Measurements from ENCODE around the gene CLIP1. TPM values are rescaled to one million over a fixed set of nuclear protein-coding genes. Genes with fewer than 3 reads are reported as not detected.
"Not testable (repeated sequence)": the region's sequence is repeated elsewhere in the genome, so short reads cannot be mapped to it uniquely, and the experiment has no call there.

CLIP1 gene
- polyA plus RNA-seq (ENCODE audit: insufficient read depth in 1 of 5, insufficient read length in 5 of 5, low replicate concordance in 1 of 5), result 10 to 100 TPM; 24.4 to 33.6 (median 31.2) TPM
- long read RNA-seq, donor 1, partial matches to known transcripts, result 5 of 9 reads
- long read RNA-seq, donor 1, other reads (novel, unspliced or antisense), result 0 of 9 reads
- long read RNA-seq, donor 2, full-length matches to known transcripts, result 3 of 3 reads
- long read RNA-seq, donor 2, partial matches to known transcripts, result 0 of 3 reads
- long read RNA-seq, donor 2, other reads (novel, unspliced or antisense), result 0 of 3 reads
- long read RNA-seq, donor 3, partial matches to known transcripts, result 0 of 2 reads
- long read RNA-seq, donor 3, other reads (novel, unspliced or antisense), result 0 of 2 reads
- long read RNA-seq, donor 4, partial matches to known transcripts, result 0 of 3 reads
- long read RNA-seq, donor 4, other reads (novel, unspliced or antisense), result 0 of 3 reads
- long read RNA-seq, donor 5, partial matches to known transcripts, result 7 of 7 reads
- long read RNA-seq, donor 5, other reads (novel, unspliced or antisense), result 0 of 7 reads
- long read RNA-seq, donor 6, result 0 reads
- long read RNA-seq, donor 7, full-length matches to known transcripts, result 3 of 3 reads
- long read RNA-seq, donor 7, partial matches to known transcripts, result 0 of 3 reads
- long read RNA-seq, donor 7, other reads (novel, unspliced or antisense), result 0 of 3 reads
- long read RNA-seq, donor 8, partial matches to known transcripts, result 0 of 1 reads
- long read RNA-seq, donor 8, other reads (novel, unspliced or antisense), result 0 of 1 reads

DNA sequence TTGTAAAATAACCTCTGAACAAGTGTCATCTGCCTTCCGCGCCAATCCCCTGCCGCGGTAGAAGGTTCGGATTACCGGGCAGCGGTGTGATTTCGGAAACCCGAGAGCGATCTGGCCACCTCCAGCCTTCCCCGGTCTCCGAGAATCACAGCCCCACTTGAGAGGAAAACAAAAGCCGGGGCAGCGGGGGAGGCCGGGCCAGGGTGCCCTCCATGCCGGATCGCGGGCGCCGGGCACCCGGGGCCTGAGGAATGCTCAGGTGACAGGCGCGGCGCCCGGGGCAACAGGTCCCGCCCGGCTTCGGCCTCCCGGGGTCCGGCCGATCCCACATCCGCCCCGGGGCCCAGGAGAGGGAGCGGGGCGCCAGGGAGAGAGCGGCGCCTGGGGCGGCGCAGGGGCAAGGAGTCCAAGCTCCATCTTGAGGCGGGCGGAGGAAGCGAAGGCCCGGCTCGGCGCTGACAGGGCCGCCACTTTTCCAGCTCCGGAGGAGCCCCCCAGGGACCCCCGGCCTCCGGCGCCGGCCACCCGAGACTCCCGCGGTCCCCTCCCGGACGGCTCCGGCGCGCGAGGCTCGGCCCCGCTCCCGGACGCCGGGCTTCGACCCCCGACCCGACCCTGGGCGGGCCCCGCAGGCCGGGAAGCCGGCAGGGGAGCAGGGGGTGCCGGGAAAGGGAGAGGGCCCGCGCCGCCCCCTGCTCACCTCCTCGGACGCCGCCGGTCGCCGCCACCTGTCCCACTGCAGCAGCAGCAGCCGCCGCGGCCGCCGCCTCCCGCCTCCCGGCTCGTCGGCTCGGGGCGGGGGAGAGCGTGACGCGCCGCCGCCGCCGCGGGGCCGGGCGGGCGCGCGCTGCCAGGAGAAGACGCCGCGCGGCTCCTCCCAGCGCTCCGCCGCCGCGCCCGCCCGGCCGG lies at the start of gene CLIP1:
TSS of gene CLIP1 (minus strand) at position 849 of the 909 bp plus-strand sequence. CDS start 42,217 bp downstream, outside the sequence.
- peak; percentile 50 to 67 for DNase-seq

DNA sequence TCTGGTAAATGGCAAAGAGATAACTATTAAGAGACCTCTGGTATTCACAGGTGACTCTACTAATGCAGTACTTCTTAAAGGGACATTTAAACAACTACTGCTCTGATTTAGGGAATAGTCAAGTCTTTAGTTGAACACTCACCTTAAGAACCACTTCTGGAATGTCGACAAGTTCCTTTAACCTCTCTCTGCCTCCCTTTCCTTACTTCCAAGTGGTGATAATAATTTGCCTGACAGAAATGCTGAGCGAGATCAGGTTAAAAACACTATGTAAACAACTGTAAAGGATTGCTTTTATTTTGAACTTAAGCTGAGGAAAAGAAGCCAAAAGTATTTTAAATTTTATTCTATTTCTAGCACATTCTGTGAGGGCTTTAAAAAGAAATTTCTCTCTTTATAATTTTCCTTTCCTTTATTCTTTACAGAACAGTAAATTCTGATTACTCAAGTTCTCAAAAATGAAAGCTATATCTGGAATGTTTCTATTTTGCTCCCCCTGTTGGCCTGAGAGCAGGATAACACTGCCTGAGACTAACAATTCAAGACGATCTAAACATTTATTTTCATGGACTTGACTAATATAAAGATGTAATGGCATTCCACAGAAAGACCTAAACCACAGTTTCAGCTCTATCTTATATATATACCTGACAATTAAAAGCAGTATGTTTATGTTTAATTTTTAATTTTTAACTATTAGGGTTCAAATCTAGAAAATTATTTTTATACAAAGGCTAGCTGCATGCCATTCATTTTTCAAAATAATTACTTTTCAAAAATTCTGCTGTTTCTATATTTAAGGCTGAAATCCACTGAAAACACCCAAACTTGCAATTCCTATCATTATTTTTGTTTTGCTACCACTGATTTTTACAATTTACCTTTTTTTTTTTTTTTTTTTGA lies 49.1 kb upstream of the CLIP1 start:
- DNase-seq, result peak; percentile 31 to 42

DNA sequence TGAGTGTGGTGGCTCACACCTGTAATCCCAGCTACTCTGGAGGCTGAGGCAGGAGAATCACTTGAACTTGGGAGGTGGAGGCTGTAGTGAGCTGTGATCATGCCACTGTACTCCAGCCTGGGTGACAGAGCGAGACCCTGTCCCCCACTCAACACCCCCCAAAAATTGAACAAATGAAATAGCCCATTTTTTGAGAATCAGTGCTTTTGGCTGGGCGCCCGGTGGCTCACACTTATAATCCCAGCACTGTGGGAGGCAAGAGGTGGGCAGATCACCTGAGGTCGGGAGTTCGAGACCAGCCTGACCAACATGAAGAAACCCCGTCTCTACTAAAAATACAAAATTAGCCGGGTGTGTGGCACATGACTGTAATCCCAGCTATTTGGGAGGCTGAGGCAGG lies 48.1 kb upstream of the CLIP1 start:
- DNase-seq, result not testable (repeated sequence)

DNA sequence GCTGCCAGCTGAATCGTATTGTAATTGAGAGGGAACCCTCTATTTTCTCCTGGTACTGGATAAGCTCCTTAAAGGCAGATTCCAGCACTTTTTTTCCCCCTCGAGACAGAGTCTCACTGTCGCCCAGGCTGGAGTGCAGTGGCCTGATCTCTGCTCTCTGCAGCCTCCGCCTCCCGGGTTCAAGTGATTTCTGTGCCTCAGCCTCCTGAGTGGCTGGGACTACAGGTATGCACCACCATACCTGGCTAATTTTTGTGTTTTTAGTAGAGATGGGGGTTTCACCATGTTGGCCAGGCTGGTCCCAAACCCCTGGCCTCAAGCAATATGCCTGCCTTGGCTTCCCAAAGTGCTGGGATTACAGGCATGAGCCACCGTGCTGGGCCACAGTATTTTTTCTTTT lies 47.4 kb upstream of the CLIP1 start:
- not testable (repeated sequence) for DNase-seq

DNA sequence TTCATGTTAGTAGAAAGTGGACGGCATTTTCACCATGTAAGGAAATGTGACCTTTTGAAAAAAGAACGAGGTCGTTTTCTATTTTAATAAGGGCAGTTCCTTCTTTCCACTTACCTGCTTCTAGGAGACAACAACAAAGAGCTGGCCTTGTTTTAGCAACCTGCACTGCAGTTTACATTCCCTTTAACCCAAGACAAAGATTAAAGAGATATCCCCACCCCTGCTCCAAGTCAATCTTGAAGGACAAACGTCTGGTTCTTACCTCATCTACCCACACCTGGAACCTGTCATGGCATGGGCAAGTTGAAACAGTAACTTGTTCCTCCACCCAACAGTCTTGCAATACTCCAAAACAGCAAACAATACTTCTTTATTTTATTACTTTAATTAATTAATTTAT lies 45.5 kb upstream of the CLIP1 start:
- no peak for DNase-seq

DNA sequence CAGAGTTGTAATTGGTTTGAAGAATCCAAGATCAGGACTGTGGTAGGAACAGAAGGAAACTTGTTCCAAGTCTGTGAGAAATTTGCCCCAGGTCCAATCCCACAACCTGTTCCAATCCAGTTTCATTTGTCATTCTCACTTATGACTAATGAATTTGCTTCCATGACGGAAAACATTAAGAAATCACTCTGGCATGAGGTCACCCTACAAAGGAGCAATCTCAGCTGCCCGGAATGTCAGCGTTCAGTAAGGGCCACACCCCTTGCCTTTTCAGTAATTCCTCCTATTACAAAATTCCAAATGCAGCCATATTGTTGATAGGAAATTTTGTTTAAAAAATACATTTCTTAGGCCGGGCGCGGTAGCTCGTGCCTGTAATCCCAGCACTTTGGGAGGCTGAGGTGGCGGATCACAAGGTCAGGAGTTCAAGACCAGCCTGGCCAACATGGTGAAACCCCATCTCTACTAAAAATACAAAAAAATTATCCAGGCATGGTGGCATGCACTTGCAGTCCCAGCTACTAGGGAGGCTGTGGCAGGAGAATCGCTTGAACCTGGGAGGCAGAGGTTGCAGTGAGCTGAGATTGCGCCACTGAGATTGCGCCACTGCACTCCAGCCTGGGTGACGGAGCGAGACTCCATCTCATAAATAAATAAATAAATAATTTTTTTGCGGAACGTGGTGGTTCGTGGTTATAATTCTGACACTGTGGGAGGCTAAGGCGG lies 42.0 kb upstream of the CLIP1 start:
- not testable (repeated sequence) for DNase-seq

DNA sequence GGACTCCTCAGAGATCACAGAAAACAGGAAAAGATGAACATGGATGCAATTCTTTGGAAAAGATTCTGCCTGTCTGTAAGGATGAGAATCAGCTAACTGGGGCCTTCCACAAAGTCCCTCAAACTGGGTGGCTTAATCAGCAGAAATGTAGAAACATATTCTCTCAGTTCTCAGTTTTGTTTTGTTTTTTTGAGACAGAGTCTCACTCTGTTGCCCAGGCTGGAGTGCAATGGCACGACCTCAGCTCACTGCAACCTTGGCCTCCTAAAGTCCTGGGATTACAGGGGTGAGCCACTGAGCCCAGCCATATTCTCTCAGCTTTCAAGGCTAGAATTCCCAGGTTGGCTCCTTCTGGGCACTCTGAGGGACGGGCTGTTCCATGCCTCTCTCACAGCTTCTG lies 38.2 kb upstream of the CLIP1 start:
- DNase-seq, result no peak

DNA sequence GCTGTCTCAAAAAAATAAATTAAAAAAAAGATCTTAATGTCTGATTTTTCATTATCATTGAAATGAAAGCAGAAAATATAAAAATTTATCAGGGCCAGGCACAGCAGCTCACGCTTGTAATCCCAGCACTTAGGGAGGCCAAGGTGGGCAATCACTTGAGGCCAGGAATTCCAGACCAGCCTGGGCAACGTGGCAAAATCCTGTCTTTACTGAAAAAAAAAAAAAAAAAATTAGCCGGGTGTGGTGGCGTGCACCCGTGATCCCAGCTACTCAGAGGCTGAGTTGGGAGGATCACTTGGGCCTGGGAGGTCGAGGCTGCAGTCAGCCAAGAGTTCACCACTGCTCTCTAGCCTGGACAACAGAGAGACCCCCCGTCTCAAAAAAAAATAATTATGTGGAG lies 37.6 kb upstream of the CLIP1 start:
- DNase-seq, result no peak

DNA sequence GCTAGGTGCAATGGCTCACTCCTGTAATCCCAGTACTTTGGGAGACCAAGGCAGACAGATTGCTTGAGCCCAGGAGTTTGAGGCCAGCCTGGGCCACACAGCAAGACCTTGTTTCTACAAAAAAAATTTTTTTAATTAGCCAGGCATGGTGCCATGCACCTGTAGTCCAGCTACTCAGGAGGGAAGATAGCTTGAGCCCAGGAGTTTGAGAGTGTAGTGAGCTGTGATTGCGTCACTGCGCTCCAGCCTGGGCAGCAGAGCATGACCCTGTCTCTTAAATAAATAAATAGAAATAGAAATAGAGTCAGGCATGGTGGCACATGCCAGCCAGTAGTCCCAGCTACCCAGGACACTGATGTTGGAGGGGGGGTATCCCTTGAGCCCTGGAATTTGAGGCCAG lies 36.7 kb upstream of the CLIP1 start:
- no peak for DNase-seq

DNA sequence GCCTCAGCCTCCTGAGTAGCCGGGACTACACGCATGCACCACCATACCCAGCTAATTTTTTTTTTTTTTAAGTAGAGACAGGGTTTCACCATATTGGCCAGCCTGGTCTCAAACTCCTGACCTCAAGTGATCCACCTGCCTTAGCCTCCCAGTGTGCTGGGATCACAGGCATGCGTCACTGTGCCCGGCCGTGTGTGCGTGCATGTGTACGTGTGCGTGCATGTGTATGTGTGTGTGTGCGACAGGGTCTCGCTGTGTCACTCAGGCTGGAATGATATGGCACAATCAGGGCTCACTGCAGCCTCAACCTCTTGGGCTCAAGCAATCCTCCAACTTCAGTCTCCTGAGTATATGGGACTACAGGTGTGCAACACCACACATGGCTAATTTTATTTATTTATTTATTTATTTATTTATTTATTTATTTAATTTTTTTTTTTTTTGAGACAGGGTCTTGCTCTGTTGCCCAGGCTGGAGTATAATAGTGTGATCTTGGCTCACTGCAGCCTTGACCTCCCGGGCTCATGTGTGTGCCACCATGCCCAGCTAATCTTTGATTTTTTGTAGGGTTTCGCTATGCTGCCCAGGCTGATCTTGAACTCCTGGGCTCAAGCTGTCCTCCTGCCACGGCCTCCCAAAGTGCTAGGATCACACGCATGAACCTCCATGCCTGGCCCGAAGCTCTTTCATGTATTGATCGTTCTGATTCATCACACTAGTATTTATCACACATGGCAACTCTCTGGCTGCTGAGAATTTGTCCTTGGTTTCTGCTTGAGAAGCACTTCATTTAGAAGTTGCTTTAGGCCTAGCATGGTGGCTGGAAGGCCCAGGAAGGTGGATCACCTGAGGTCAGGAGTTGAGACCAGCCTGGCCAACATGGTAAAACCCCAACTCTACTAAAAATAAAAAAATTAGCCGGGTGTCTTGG lies 35.9 kb upstream of the CLIP1 start:
- DNase-seq, result no peak

DNA sequence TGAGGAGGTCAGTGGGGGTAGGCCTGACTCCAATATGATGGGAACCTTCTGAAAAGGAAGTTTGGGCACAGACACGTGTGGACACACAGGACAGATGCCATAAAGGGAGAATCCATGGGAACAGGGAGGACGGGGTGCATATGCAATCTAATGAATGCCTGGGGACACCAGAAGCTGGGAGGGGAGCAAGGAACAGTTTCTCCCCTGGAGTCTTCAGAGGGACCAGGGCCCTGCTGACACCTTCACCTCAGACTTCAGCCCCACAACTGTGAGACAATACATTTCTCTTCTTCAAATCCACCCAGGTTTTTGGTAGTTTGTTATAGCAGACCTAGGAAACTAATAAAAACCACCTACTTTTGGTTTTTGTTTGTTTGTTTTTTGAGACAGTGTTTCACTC lies 35.2 kb upstream of the CLIP1 start:
- DNase-seq, result no peak

DNA sequence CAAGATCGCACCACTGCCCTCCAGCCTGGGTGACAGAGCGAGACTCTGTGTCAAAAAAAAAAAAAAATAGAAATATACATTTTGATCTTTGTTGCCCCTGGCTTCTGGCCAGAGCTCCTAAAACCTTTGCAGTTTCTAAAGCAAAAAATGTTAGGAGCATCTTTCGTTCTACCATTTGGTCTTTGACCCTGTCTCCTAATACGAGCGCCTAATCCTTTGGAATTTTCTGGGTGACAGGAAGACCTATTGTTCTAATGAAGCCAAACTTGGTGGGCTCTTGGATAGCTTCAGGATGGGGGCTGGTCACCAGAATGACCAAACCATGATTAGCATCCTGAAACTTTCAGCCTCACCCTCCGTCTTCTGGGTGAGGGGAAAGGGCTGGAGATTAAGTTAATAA lies 32.3 kb upstream of the CLIP1 start:
- DNase-seq, result no peak

DNA sequence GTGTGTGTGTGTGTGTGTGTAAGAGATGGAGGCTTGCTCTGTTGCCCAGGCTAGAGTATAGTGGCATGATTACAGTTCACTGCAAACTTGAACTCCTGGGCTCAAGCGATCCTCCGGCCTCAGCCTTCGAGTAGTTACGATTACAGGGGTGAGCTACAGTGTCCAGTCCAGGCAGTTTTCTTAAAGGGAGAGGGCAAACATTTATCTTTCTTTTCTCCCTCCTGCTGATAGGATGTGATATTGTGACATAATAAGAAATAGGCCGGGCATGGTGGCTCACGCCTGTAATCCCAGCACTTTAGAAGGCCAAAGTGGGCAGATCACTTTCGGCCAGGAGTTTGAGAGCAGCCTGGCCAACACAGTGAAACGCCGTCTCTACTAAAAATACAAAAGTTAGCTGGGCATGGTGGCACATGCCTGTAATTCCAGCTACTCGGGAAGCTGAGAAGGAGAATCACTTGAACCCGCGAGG lies 31.8 kb upstream of the CLIP1 start:
- no peak for DNase-seq

DNA sequence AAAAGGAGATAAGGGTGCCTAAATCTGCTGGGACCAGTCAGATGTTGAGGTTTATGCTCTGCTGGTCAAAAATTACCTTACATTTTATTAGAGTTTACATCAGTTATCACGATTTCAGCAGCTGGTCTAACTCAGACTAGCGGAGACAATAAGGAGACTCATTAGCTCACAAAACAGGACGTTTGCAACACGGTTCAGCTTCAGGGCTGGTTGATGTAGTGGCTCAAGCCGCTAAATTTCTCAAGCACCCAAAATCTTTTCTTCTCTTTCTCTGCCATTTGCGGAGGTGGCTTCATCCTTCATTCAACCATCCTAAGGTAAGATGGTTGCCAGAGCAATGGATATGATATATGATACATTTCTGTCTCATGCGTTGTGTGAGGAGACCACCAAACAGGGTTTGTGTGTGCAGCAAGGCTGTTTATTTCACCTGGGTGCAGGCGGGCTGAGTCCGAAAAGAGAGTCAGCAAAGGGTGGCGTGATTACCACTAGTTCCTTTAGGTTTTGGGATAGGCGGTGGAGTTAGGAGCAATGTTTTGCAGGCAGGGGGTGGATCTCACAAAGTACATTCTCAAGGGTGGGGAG lies 30.3 kb upstream of the CLIP1 start:
- no peak for DNase-seq

DNA sequence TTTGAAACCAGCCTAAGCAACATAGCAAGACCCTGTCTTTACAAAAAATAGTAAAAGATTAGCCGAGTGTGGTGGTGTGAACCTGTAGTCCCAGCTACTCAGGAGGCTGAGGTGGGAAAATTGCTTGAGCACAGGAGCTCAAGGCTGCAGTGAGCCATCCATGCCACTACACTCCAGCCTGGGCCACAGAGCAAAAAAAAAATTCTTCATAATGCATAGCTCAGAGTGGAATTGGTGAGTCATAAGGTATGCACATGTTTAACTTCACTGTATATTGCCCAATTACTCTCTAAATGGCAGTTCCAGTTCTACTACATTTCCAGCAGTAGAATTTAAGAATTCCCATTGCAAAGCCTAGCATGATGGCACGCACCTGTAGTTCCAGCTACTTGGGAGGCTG lies 26.8 kb upstream of the CLIP1 start:
- DNase-seq, result no peak

DNA sequence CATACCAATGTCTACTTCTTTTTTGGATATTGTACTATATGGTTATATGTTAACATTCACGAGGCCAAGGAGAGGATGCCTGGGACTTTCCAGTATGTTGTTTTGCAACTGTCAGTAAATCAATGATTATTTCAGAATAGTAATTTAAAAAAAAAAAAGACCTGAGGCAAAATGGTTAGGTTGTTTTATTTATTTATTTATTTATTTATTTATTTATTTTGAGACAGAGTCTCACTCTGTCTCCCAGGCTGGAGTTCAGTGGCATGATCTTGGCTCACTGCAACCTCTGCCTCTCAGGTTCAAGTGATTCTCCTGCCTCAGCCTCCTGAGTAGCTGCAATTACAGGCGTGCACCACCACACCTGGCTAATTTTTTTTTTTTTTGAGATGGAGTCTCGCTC lies 25.4 kb upstream of the CLIP1 start:
- not testable (repeated sequence) for DNase-seq

DNA sequence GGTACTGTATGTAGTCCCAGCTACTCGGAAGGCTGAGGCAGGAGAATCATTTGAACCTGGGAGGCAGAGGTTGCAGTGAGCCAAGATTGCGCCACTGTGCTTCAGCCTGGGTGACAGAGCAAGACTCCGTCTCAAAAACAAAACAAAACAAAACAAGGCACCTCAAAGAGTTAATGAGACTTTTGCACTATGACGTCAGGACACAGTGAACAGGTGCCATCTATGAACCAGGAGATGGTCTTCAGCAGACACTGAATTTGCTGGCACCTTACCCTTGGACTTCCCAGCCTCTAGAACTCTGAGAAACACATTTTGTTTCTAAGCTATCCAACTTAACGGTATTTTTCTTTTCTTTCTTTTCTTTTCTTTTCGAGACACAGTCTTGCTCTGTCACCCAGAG lies 23.9 kb upstream of the CLIP1 start:
- not testable (repeated sequence) for DNase-seq

DNA sequence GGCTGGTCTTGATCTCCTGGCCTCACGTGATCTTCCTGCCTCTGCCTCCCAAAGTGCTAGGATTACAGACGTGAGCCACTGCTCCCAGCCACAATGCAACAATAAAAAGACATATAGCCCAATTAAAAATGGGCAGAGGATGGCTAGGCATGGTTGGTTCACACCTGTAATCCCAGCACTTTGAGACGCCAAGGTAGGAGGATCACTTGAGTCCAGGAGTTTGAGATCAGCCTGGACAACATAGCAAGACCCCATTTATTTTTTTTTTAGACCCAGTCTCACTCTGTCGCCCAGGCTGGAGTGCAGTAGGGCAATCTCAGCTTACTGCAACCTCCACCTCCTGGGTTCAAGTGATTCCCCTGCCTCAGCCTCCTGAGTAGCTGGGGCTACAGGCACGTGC lies 21.6 kb upstream of the CLIP1 start:
- DNase-seq, result not testable (repeated sequence)
